ENCODE results near the gene CLDND2. TPM values are rescaled to one million over a fixed set of nuclear protein-coding genes. Genes with fewer than 3 reads are reported as not detected.

CLDND2 gene
- total RNA-seq, 1 donor from 2014 or later: 1.9 TPM

GRCh38 chr19:51346742-51347141, 22.1 kb downstream of the CLDND2 start:
- H3K4me1 ChIP-seq: no peaks in the 10 kb centered on the region
- no peak for TF ChIP-seq CTCF (IDR thresholded peaks at IDR 0.05)
- H3K9me3 ChIP-seq: no peaks in the 10 kb centered on the region
- no peak overlapping the region for H3K4me3 ChIP-seq
- DNase-seq: no peak
- ATAC-seq: no peak
- intact Hi-C loops (cut with DNase I): no loop called here
- H3K27me3 ChIP-seq (ENCODE audit: low read depth): no peaks in the 10 kb centered on the region
- peaks cover 56% of the 10 kb centered on the region for H3K36me3 ChIP-seq
- no peak overlapping the region for H3K27ac ChIP-seq

GRCh38 chr19:51345076-51345620, 23.7 kb downstream of the CLDND2 start:
- Histone ChIP-seq H3K36me3 (peaks cover 40% of the 10 kb centered on the region), H3K4me1 (peaks cover 5% of the 10 kb centered on the region), H3K4me3 (no peak overlapping the region), H3K9me3 (no peaks in the 10 kb centered on the region), H3K27me3 (ENCODE audit: low read depth) (no peaks in the 10 kb centered on the region), H3K27ac (no peak overlapping the region)
- TF ChIP-seq CTCF (IDR thresholded peaks at IDR 0.05): no peak
- DNase-seq (no peak), ATAC-seq (no peak)
- intact Hi-C loops (cut with DNase I): no loop called here

- Histone ChIP-seq H3K36me3 (peaks cover 28% of the 10 kb centered on the region), H3K9me3 (no peaks in the 10 kb centered on the region), H3K4me1 (peaks cover 19% of the 10 kb centered on the region), H3K27me3 (ENCODE audit: low read depth) (no peaks in the 10 kb centered on the region), H3K4me3 (no peak overlapping the region), H3K27ac (no peak overlapping the region)
- no peak for DNase-seq
- ATAC-seq: no peak
- no peak for TF ChIP-seq CTCF (IDR thresholded peaks at IDR 0.05)
- intact Hi-C loops (cut with DNase I): no loop called here
Measured at GRCh38 chr19:51342631-51343569, 25.9 kb downstream of the CLDND2 start.

- no peak for ATAC-seq
- no peak for DNase-seq
- H3K27me3 ChIP-seq (ENCODE audit: low read depth): no peaks in the 10 kb centered on the region
- no peak within 1 kb of the TSS for H3K27ac ChIP-seq
- TF ChIP-seq CTCF (IDR thresholded peaks at IDR 0.05): no peak
- no peak within 1 kb of the TSS for H3K4me3 ChIP-seq
- H3K36me3 ChIP-seq: peaks cover 20% of the 10 kb centered on the region
- H3K4me1 ChIP-seq: peaks cover 19% of the 10 kb centered on the region
- intact Hi-C loops (cut with DNase I): no loop called here
- H3K9me3 ChIP-seq: no peaks in the 10 kb centered on the region
Measured at GRCh38 chr19:51341976-51342580, 26.7 kb downstream of the CLDND2 start, which contains the start of gene VSIG10L. TSS of gene VSIG10L (minus strand) at chr19:51342139. CDS start at chr19:51342124, 15 bp downstream.

- DNase-seq (no peak), ATAC-seq (no peak)
- H3K4me3 ChIP-seq: no peak overlapping the region
- intact Hi-C loops (cut with DNase I): no loop called here
- no peak for TF ChIP-seq CTCF (IDR thresholded peaks at IDR 0.05)
- peaks cover 19% of the 10 kb centered on the region for H3K4me1 ChIP-seq
- H3K36me3 ChIP-seq: peaks cover 10% of the 10 kb centered on the region
- H3K9me3 ChIP-seq: no peaks in the 10 kb centered on the region
- H3K27me3 ChIP-seq (ENCODE audit: low read depth): no peaks in the 10 kb centered on the region
- no peak overlapping the region for H3K27ac ChIP-seq
Measured at GRCh38 chr19:51341066-51341465, 27.7 kb downstream of the CLDND2 start.
